PFSK-1 (cell line): Measurements from ENCODE around the gene PON2.

Experiments used
- FOXP2 ChIP-seq: optimal IDR thresholded peaks from 2 replicates; pipeline ENCODE3; 2011; ENCODE audit warnings: borderline replicate concordance, control low read depth, inconsistent platforms; ENCODE audit not compliant: insufficient read depth; ENCODE audit errors: extremely low read length, extremely low read depth
- POLR2AphosphoS5 ChIP-seq: IDR thresholded peaks from 2 replicates; pipeline ENCODE4 v1.6.1; 2012; ENCODE audit warnings: low read depth, mild to moderate bottlenecking, control low read depth, low read length, moderate library complexity
- REST ChIP-seq, 2 experiments: IDR thresholded peaks; 2 replicates each; pipeline versions ENCODE4 v1.6.1 to v1.8.0; 2011 to 2012; ENCODE audit warnings: low read depth in 2 of 2, low read length in 2 of 2, control low read depth in 1 of 2, inconsistent platforms in 1 of 2, mild to moderate bottlenecking in 1 of 2, moderate library complexity in 1 of 2; ENCODE audit not compliant: insufficient read depth in 1 of 2
- TAF1 ChIP-seq: IDR thresholded peaks from 2 replicates; pipeline ENCODE4 v1.6.1; 2012; ENCODE audit warnings: low read length, control low read depth, borderline replicate concordance; ENCODE audit not compliant: insufficient read depth

- TF ChIP-seq POLR2AphosphoS5 (no peak), REST (IDR thresholded peaks at IDR 0.05; ENCODE audit: insufficient read depth in 1 of 2, low read depth in 2 of 2, low read length in 2 of 2) (no peak), TAF1 (no peak), FOXP2 (no peak)
Observed at GRCh38 chr7:95457947-95458346, 23.1 kb upstream of the PON2 start.
